Measurements from ENCODE around the gene KRTAP10-5.

The KRTAP10-5 gene

DNA sequence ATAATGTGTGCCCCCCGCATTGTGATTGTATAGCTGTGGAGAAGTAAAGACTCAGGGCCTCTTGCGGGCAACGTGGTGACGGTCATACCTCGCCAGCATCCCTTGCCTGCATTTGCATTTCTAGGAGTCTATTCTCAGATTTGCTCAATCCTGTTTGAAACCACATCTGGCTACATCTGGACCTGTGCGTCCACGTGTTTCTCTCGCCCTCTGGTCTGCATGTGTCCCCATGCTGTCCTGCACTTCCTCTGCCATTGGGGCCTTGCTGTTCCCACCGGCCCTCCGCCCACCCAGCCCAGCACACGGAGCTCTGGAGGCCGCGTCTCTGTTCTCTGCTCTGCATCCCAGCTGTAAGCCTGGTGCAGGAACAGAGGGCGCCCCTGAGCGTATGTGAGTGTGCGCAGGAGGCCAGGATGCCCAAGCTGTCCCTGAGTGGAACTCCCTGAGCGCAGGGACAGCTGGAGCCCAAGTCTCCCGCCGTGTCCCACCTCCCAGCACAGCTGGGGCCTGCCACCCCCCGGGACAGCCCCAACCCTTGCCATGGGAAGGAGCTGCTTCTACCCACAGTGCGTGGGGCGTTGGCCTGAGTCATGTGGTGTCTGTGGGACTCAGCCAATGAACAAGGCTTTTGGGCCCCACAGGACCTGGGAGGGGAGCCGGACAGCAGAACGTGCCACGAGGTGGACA lies 30.7 kb downstream of the KRTAP10-5 start:
- DNase-seq (ENCODE audit: low read depth in 3 of 3), result no peak

DNA sequence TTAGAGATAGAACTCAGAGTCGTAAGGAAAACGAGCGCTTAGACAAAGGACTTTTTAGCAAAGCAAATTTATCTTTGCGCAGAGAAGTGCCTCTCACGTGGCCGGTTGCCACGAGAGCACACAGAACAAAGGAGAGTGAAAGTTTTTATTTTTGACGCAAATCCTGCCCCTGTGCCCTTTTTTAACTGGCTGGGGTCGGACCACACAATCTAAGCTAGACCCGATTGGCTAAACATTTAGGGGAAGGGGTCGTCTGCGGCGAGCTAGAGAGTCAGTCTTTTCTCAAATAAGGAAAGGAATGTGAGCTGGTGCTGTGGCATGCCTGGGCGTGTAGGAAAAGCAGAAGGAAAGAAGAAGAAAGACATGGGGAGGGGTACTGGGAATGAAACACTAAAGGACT lies 31.5 kb downstream of the KRTAP10-5 start:
- DNase-seq (ENCODE audit: low read depth in 3 of 3), result no peak

DNA sequence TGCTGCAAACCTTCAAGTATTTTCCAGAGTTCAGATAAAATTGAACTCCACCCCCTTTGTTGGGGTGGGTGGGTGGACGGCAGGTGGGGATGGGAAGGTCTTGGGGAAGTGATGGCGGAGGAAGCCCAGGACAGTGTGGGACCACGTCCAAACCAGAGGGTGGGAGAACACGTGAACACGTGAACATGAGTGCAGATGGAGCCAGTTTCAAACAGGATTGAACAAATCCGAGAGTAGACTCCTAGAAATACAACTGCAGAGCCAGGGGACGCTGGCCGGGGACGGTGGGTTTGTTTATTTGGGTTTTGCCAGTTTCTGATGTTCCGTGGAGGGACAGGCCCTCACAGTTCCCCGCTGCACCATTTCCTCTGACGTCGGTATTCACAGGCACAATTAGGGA lies 32.0 kb downstream of the KRTAP10-5 start:
- DNase-seq (ENCODE audit: low read depth in 3 of 3), result no peak

DNA sequence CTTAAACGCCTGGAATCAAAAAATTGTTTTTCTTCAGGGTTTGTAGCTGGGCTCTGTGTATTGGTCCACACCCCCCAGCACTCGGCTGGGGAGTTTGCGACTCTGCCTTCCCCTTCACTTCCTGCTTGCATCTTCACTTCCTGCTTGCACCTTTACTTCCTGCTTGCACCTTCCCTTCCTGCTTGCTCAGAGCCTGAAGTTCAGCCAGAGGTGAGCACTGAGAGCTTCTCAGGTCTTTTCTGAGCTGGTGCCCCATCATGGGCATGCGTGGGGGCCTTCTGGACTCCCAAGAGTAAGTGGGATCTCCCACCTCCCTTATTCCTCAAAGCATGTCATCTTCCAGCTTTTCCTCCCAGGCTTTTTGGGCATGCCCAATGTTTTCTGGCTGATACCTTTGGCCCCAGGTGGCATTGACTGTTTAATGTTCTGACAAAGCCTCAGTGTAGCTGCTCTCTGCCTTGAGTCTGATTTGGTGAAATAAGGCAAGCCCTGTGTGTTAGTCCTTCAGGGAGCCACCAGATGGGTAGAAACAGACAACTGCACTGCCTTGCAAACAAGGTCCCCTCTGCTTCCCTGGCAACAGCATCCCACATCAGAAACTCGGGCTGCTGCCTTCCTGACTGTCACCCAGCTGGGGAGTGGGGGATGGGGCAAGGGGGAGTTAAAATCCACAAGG lies 32.6 kb downstream of the KRTAP10-5 start:
- DNase-seq (ENCODE audit: low read depth in 3 of 3), result peak in 1 of 3 donors; percentile 3

DNA sequence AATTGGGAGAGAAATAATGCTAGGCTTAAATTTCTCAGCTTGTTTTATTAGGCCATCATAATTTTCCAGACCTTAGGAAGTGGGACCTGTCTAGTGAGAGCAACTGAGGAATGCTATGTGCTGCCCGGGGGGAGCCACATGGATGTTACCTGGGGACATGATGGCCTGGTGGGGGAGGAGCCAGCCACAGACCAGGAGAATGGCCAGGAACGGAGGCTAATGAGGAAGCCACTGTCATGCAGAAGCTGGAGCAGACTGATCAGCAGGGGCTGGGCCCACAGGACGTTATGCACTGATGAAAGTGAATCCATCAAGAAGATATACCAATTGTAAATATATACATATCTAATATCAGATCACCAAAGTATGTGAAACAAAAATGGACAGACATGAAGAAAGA lies 35.8 kb downstream of the KRTAP10-5 start:
- DNase-seq (ENCODE audit: low read depth in 3 of 3), result no peak

DNA sequence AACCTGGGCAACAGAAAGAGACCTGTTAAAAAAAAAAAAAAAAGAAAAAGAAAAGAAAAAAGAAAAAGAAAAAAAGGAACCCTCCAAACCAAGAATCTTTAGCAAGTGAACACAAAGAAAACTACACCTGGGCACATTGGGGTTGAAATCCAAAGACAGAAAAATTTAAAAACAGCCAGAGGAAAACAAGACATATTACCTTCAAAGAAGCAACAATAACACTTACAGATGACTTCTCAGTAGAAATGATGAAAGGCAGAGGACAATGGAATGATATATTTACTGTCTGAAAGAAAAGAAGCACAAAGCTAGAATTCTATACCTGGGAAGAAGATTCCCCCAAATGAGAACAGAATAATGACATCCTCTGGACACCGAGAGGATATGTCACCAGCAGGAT lies 37.7 kb downstream of the KRTAP10-5 start:
- DNase-seq (ENCODE audit: low read depth in 3 of 3), result no peak

DNA sequence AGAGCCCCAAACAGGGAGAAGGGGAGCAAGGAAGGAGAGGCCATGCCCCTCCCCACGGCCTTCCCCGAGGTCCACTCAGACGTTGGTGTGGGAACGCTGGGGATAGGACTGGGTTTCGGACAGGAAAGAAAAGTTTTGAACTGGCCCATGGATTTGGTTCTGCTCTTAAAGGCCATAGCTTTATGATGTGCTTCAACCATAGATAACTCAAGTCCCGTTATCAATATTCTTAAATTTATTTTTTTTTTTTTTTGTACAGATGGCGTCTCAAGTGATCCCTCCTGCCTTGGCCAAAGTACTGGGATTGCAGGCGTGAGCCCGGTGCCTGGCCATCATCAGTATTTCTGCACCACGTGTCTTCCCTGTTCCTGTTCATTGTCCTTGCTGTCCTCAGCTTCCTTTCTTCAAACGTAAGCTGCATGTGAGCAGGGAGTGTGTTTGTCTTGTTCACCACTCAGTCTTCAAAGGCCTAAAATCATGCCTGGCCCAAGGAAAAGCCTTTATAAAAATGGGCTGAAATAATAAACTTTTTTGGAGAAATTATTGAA lies 39.6 kb downstream of the KRTAP10-5 start:
- no peak for DNase-seq (ENCODE audit: low read depth in 3 of 3)

DNA sequence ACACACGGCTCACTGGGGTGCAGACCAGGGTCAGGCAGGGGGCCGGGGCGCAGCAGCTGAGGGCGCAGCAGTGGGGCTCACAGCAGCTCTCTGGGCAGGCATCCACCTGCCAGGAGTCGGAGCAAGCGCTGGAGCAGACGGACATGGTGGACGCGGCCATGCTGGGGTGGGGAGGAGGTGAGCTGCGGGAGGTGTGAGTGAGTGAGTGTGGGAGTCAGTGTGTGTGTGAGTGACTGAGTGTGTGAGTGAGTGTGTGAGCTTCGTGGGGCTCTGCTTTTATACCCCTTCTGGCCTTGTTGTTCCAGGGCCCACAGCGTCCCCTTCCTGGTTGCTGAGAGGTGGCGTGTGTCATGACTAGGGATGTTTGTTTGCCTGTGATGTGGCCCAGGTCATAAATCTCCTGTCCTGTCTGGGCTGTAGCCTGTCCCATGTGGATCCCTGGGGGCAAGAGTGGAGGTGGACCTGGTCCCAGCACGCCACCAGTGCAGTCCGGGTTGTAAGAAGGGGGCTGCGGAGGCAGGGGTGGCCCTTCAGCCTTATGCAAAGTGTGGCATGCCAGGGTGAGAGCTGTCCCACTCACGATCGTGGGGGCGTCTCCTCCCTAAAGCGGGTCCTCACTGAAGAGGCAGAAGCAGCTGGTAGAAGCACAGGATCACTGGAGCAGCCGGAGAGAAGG lies 40.3 kb downstream of the KRTAP10-5 start, which contains the start of gene KRTAP10-1:
TSS of gene KRTAP10-1 (minus strand) at position 205 of the 676 bp plus-strand sequence. CDS start at position 160, 45 bp downstream.
- no peak for DNase-seq (ENCODE audit: low read depth in 3 of 3)

DNA sequence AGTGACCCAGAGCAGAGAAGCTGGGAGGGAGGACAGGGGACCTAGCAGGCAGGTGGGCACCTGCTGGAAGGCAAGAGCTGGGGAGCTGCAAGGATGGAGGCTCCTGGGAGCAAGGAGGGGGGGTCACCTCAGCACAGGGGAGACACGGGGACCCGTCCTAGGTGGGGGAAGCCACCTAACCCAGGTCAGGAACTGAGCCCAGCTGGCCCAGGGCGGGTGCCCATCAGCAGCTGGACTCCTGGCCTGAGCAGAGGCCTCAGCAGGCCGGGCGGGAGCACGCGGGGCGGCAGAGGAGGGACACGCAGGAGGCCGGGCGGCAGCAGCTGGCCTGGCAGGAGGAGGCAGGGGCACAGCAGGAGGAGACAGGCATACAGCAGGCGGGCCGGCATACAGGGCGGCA lies 41.4 kb downstream of the KRTAP10-5 start:
- no peak for DNase-seq (ENCODE audit: low read depth in 3 of 3)

DNA sequence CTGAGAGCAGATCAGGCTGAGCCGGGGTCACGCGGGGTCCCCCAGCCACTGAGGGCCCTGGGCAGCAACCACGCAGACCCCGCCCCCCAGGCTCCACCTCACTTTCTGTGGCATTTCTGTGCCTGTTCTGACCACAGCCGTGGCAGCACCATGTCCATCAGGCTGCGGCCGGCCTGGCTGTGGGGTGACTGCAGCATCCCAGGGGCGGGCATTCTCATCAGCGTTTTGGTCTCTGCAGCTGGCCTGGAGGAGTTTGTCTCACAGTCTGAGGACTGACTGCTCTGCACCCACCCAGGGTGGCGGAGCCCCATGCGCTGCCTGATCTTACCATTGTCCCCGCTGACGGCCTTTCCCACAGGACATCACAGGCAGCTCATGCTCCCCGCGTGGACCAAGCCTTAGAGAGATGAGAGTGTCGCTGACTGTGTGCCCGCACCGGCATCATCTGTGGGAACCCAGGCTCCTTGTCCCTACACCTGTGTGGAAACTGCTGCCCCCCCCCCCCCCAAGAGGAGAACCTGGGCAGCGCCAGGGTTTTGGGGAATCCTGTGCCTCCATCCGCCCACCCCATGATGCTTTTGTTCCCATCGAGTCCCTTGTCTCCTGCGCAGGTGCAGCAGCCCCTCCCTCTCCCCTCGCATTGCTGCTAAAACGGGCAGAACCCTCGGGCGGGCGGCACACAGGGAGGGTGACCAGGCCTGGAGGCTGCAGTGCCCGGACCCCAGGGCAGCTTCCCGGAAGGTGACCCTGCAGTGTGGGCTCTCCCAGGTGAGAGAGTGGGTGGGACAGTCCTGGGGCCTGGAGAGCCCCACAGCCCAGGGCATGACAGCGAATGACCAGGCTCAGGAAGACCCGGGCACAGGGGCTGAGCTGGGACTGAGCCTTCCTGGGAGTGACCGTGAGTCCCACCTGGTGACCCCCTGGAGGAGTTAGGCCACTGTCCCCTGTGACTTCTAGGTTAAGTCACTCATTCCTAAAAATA lies 42.2 kb downstream of the KRTAP10-5 start:
- DNase-seq (ENCODE audit: low read depth in 3 of 3), result no peak

DNA sequence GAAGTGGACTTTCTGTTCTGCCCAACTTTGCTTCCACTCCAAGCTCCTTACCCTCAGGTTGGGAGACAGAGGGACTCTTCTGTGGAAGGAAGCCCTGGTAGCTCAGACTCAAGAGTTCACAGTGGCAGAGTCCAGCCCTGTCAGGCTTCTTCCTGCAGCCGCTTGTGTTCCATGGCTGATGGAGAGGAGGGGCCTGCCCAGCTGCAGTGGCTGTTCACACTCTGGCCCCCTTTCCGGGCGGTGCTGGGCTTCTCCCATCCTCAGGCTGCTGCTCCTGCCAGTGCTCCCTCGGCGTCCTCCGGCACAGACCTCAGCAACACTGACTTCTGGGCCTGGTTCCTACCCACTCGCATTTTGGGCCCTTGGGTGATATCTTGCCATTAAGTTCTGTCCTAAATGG lies 44.4 kb downstream of the KRTAP10-5 start:
- DNase-seq (ENCODE audit: low read depth in 3 of 3), result no peak

DNA sequence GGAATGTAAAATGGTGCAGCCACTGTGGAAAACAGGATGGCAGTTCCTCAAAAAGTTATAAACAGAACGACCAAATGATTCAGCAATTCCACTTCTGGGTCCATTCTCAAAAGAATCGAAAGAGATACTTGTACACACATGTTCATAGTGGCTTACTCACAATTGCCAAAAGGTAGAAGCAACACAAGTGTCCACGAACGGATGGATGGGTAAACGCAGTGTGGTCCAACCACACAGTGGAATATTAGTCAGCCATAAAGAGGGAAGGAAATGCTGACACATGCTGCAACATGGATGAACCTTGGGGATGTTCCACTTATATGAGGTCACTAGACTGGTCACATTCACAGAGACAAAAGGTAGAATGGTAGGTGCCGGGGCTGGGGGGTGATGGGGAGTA lies 45.7 kb downstream of the KRTAP10-5 start:
- DNase-seq (ENCODE audit: low read depth in 3 of 3), result no peak

DNA sequence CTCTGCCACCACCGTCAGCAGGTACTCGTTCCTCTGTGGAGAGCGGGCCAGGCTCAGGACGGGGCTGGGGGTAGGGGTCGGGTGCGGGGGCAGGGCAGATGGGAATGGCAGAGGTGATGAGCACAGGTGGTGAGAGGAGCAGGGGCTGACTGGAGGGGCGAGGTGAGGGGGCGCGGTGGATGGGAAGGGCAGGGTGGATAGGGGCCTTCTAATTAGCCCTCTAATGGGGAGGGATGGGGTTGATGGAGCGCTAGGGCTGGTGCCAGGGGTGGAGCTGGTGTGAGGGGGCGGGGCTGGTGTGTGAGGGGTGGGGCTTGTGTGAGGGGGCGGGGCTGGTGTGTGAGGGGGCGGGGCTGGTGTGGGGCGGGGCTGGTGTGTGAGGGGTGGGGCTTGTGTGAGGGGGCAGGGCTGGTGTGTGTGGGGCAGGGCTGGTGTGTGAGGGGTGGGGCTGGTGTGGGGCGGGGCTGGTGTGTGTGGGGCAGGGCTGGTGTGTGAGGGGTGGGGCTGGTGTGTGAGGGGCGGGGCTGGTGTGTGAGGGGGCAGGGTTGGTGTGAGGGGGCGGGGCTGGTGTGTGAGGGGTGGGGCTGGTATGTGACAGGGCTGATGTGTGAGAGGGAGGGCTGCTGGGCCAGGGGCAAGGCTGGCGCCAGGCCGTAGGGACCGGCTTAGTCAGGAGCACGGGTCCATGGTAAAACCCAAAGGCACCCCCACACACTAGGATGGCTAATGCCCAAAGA lies 46.3 kb downstream of the KRTAP10-5 start:
- no peak for DNase-seq (ENCODE audit: low read depth in 3 of 3)

DNA sequence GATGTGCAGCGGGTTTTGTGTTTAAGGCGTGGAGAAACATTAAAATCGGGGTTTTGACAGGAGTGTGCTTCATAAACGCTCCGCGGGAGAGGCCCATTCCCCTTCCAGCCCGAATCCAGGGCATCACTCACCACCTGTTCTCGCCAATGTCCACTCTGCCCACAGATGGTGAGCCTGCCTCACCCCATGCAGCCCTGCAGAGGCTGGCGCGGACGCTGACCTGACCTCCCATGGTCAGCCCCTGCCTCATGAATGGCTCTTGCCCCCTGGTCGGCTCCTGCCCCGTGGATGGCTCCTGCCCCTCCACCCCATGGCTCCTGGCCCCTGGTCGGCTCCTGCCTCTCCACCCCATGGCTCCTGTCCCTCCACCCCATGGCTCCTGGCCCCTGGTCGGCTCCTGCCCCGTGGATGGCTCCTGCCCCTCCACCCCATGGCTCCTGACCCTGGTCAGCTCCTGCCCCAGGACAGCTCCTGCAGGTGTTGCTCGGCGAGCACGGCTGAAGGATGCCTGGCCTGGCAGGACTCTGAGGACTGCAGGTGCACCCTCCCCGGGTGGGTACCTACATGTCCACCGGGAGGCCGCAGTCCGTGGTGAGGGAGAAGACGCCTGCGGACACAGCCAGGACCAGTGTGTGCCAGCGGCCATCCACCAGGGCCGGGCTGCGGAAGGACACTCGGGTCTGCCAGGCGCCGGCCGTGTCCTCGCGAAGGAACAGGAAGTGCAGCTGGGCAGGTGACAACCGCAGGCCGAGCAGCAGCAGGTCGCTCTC lies 47.1 kb downstream of the KRTAP10-5 start:
- DNase-seq (ENCODE audit: low read depth in 3 of 3), result no peak

DNA sequence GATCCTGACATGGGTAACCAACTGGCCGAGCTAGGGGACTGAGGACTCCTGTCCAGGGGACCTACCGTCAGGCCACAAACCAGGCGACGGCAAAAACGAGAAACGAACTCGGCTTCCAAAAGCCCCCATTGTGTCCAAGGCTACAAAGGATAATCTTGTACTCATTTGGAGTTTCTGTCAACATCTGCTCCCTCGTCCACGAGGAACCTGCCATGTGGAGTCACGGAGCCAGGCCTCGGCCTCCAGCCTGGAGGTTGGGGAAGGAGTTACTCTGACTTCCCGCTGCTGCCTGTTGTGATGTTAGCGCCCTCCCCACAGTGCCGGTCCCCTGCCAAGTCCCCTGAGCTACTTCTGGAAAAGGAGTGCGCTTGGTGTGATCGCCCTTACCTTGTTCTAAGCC lies 47.7 kb downstream of the KRTAP10-5 start:
- DNase-seq (ENCODE audit: low read depth in 3 of 3), result no peak

DNA sequence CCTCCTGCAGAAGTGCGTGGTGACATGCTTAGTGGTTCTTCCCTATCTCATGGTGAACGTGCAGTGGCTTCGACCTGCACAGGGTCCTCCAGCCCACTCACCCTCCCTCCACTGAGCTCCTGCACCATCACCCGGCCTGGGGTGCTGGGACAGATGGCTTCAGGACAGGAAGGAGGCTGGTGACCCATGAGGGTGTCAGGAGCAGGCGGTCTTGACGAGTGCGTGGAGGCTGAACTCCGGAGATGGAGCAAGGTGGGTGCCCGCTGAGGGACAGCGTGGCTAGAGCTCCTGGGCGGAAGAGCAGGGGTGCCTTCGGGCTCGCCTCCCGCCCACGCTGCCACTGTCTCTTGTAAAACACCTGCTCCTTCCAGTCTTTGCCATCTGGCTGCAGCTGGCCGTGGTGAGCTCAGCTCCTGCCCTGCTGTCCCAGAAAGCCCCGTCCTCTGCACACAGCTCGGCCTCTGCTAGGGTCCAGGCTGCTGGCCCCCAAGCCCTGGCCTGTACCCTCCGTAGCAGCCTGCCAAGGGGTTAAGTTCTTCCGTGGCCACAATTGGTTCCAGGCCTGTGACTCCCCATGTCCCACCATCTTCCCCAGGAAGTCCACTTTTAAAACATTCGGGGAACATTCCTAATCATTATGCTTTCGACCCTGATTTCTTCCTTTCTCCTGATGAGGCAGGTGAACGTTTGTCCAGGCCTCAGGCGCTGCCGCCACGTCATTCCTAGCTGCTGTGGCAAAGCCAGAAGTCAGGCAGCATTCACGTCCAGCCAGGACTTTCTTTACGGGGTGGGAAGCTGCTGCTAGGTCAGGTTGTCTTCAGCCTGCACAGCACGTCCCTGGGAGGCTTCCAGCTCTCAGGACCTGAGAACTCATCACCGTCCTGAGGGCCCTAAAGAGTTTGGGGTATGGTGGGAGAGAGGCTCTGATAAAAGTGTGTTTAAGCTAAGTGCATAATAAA lies 48.5 kb downstream of the KRTAP10-5 start:
- DNase-seq (ENCODE audit: low read depth in 3 of 3), result no peak

DNA sequence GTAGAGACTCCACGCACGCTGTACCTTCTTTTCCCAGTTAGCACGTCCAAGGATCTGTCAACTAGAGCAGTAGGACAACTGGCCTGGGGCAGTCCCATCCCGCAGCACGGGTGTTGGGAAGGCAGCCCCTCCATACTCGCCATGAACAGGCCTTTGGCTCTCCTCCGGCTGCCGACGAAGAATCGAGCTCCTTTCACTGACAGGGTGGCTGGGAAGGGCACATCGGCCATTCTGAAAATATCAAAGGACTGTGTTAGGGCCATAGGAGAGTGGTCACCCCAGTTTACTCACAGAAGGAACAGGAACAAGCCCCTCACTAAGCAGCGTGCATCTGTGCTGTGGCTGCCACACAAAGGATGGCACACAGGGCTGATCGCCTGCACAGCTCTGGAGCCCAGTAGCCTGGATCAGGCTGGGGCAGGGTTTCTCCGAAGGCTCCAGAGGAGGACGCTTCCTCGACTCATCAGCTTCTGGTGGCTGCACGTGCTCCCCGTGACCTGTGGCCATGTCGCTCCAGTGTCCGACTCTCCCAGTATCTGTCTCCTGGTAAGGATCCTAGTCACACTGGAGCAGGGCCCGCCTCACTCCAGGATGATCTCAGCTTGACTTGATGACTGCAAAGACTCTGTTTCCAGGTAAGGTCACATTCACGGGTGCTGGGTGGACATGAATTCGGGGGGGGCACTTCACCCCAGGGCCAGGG lies 49.4 kb downstream of the KRTAP10-5 start:
- DNase-seq (ENCODE audit: low read depth in 3 of 3), result no peak

DNA sequence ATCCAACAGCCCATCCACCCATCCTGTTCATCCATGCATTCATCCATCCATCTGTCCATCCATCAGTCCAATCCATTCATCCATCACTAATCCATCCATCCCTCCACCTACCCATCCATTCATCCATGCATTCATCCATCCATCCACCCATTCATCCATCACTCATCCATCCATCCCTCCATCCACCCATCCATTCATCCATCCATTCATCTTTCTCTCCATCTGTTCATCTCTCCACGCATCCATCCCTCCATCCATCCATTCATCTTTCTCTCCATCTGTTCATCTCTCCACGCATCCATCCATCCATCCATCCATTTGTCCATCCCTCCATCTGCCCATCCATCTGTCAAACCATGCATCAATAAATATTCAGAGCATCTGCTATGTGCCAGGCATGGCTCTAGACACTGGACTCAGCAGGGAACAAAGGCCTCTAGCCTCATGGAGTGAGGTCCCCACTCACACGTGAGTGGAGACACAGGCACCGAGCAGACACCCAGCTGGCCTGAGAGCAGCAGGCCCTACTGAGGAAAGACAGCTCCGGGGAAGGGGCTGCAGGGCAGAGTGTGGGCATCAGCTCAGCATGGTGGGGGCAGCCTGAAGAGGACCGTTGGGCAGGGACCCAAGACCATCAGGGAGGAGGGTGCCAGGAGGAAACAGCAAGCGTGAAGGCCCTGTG lies 50.0 kb downstream of the KRTAP10-5 start:
- no peak for DNase-seq (ENCODE audit: low read depth in 3 of 3)
